ENCODE data around the gene DYNLRB1.

DYNLRB1 gene

DNA sequence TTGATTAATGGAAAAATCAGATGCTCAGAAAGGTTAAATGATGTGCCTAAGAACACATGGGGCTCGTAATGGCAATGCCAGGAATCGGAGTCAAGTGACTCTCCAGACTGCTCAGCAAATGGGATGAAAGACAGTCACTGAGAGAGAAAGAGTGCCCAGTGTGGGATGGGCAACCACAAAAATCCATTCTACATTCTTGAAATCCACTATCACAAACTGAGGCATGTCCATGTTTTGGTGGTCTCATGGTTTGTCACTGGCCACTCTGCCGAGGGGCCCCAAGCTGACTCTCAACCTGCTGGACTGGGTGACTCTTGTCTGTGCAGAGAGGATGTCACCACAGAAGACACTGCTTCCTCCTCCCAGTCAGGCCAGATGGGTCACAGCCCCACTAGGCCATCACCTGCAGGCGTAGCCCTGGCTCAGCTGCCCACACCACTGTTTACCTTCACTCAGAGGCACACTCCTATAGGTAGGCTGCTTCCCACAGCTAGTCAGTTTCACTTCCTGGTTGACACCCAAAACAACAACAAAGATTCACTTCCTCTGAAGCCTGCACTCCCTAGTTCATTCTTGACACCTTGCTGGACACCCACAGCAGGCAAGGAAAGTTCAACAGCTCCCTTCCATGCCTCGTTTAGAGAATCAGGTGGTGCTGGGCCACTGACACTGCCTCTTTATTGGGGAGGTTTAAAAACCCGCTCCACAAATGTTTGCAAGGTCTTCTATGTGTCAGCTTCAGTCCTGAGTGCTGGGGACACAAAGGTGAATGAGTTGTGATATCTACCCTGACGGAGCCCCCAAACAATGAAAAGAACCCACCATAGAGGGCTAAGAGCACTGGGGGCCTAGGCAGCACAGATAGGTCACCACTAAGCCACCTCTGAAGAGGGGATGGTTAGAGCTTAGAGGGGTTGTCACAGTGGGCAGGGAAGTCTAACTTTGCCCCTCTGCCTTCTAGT, 64.0 kb downstream of the DYNLRB1 start:
- DNase-seq = peak; percentile 13

DNA sequence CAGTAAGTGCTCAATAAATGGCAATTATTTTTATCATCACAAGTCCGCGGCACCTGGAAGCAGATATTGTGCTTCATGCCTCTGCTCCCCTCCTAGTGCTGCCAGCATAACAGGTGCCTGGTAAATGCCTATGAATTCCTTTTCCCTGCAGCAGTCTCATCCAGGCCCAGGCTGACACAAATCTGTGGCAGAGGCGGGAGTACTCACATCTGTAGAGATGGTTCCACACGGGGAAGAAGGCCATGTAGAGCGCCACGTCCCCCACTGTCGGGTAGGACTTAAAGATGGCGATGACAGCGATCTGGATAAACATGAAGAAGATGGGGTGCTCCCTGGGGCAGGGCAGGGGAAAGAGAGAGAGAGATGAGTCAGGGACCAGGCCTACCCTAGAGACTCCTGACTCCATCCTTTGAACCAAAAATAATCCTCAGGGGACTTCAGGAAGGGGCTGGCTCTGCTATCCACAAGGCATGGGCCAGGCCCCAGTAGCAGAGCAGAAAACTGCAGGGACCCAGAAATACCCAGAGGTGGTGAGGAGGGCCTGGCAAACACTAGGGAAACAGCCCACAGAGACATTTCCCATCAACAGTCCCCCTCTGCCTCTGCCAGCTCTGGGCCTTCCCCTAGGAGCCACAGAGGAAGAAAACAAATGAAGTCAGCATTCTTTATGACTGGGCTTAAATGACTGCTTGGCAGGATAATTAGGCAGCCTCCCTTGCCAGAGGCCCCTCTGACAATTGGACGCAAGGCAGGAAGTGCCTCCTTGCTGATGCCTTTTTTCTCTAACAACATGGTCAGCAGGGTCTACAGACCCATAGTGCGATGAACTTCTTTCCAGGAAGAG, 65.3 kb downstream of the DYNLRB1 start:
- DNase-seq = peak; percentile 57

DNA sequence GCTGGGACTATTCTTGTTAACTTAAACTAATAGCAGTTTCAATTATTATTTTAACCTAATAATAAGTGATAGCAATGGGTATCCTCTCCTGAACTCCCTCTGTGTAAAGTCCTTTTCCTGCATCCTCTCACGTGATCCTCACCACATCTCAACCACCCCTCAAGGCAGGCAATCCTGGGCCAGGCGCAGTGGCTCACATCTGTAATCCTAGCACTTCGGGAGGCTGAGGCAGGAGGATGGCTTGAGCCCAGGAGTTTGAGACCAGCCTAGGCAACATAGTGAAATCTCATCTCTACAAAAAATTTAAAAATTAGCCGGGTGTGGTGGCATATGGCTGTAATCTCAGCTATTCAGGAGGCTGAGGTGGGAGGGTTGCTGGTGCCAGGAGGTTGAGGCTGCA, 66.0 kb downstream of the DYNLRB1 start:
- no peak for DNase-seq

DNA sequence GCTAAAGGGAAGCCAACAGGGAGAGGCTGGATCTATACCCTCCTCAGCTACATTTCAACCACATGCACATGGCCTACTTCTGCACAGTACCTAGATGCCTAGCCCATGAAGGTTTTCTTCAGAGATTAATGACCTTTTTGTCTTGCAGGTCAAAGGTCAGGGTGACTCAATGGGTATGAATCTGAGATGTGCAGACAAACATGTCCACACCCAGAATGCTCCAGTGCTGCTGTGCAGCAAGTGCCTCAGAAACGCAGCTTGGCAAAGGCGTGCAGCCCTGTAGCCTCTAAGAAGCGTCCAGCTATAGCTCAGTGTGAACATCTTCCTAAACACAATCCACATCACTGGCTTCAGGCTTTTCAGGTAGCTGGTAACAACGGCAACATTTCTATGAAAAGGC, 66.7 kb downstream of the DYNLRB1 start:
- DNase-seq = no peak

DNA sequence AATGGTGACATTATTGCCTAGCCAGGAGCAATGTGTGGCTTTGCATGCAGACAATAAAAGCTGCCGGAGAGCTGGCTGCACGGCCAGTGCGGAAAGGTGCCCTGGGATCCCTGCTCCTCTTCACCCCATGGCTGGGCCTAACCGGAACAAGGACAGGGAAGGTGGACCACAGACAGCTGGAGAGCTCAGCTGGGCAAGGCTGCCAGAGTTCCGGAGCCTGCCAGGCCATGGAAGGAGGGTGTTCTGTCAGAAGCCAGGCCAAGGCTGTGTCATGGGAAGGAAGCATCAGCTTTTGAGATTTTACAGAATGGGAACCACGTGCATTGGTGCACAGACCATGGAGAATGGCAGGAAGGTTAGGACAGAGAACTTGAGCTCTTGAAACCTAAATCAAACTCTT, 67.3 kb downstream of the DYNLRB1 start:
- no peak for DNase-seq

DNA sequence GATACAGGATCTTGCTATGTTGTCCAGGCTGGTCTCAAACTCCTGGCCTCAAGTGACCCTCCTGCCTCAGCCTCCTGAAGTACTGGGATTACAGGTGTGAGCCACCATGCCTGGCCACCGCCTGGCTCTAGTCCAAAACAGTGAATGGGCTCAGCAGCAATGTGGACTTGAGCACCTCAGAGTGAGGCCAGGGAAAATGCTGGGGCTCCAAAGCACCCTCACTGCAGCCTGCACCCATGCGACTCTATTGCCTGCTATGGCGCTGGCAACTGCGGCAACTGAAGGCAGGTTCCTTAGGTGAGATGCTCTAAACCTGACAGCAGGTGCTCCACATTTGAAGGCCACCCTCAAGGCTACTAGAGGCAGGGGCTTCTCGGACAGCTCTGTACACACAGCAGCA, 68.8 kb downstream of the DYNLRB1 start:
- DNase-seq = no peak

DNA sequence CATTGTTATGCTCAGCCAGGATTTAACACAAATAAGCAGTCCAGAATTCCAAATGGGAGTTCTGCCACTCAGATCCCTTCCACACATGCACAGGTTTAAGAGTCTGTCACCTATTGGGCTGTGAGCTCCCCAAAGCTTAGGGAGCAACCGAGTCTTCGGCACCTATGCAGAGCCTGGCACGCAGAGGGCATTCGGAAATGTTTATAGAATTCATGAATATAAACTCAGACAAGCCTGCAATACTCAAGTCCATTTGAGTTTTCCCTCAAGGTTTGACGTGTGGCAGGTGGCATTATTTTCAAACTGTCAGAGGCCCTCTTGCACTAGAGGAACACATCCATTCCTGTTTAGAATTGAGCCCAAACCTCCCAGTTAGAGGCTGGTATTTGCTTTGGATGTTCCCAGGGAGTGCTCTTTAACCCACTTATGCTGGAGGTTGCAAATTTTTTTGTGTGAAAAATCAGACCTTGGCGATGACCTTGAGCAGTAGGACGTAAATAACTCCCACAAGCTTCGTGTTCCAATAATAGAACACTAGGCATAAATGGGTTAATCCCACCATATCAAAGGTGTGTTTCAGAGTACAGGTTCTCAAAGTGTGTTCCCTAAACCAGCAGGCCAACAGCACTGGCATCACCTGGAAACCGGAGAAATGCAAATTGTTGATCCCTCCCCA, 70.4 kb downstream of the DYNLRB1 start:
- no peak for DNase-seq

All from midbrain (tissue), 1 donor.